Measurements from ENCODE around the gene CCDC154.

CCDC154 gene

GRCh38 chr16:1443980-1444729 lies at the start of gene CCDC154:
TSS of gene CCDC154 (minus strand) at chr16:1444556. CDS start at chr16:1444322, 234 bp downstream.
- no peak within 1 kb of the TSS for H3K4me3 ChIP-seq (ENCODE audit: control insufficient read depth, low read depth, low read length)
- no peak for TF ChIP-seq CTCF (IDR thresholded peaks at IDR 0.05; ENCODE audit: control insufficient read depth, insufficient read depth, low read depth, low read length, missing control alignments)
- DNase-seq (ENCODE audit: low read depth): no peak

DNA sequence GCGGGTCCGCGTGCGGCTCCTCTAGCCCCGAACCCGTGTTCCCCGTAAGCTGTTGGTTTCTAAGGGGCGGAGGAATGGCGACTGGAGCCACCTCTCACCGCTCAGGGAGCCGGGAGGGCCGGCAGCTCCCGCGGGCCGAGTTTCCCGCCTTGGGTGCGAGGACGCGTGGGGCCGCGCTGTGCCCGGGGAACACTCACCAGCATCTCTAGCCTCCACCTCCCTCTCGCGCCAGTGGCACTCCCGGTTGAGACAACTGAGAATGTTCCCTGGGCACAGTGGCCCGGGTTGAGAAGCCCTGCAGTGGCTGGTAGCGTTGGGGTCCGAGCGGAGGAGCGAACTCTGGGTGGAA lies 49.4 kb upstream of the CCDC154 start:
- DNase-seq (ENCODE audit: low read depth): no peak
- no peak for TF ChIP-seq CTCF (IDR thresholded peaks at IDR 0.05; ENCODE audit: control insufficient read depth, insufficient read depth, low read depth, low read length, missing control alignments)

DNA sequence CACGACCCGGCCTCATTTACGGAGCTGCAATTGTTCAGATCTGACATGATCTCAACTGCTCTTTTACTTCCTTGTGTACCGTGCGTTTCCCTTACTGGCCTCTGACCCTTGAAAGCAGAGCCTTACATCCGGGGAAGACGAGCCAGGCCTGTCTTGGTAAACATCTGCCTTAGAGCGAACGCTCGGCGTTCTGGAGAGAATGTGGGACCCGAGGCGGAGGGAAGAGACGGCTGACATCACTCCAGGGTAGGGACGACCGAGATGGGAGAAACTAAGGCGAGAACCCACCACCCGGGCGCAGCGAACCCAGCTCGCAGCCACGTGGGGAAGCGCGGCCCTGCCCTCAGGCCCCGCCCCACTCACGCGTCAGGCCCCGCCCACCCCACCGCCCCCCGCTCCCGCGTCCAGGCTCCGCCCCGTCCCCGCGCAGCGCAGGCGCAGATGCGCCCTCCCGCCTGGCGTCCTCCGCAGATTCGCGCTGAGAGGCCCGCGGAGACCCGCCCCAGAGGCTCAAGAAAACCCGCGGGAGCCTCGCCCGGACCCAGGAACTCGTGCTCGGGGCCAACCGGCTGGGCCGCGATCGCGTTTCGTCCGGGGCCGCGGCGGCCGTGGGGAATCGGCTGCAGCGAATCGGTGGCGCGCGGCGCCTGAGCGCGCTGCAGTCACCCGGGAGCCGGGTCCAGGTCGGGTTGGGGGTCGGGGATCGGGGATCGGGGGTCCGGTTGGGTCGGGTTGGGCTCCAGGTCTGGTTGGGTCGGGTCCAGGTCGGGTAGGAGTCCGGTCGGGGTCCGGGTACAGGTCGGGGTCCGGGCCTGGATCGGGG lies 48.8 kb upstream of the CCDC154 start, which contains the start of gene TELO2:
TSS of gene TELO2 (plus strand) at position 438 of the 823 bp plus-strand sequence. CDS start 922 bp downstream, outside the sequence.
- peak; percentile 13 for DNase-seq (ENCODE audit: low read depth)
- no peak for TF ChIP-seq CTCF (IDR thresholded peaks at IDR 0.05; ENCODE audit: control insufficient read depth, insufficient read depth, low read depth, low read length, missing control alignments)
- H3K4me3 ChIP-seq (ENCODE audit: control insufficient read depth, low read depth, low read length): peak within 1 kb of the TSS; percentile 90

More for the DNA sequence above, 49.4 kb upstream of the CCDC154 start:
- H3K4me3 ChIP-seq (ENCODE audit: control insufficient read depth, low read depth, low read length): peak overlapping the region; percentile 90

GRCh38 chr16:1492082-1492922 lies 47.9 kb upstream of the CCDC154 start:
- TF ChIP-seq CTCF (IDR thresholded peaks at IDR 0.05; ENCODE audit: control insufficient read depth, insufficient read depth, low read depth, low read length, missing control alignments): no peak
- DNase-seq (ENCODE audit: low read depth): no peak
- no peak overlapping the region for H3K4me3 ChIP-seq (ENCODE audit: control insufficient read depth, low read depth, low read length)

- no peak for TF ChIP-seq CTCF (IDR thresholded peaks at IDR 0.05; ENCODE audit: control insufficient read depth, insufficient read depth, low read depth, low read length, missing control alignments)
- DNase-seq (ENCODE audit: low read depth): no peak
- H3K4me3 ChIP-seq (ENCODE audit: control insufficient read depth, low read depth, low read length): no peak overlapping the region
Observed at GRCh38 chr16:1491327-1491726, 47.0 kb upstream of the CCDC154 start.

DNA sequence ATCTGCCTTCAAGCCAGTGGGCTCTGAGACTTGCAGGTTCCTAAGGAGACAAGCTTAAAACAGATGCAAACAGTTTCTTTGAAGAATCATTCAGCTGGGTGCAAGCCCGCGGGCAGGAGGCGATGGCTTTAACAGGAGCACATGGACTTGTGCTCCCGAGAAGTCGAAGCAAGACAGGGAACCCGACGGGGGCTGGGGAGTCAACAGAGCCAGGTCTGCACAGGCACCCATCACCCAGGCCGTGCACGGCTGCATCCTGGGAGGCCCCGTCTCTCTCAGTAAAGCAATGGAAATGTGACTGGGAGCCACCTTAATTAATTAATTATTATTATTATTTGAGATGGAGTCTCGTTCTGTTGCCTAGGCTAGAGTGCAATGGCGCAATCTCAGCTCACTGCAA lies 44.7 kb upstream of the CCDC154 start:
- DNase-seq (ENCODE audit: low read depth): no peak
- no peak overlapping the region for H3K4me3 ChIP-seq (ENCODE audit: control insufficient read depth, low read depth, low read length)
- TF ChIP-seq CTCF (IDR thresholded peaks at IDR 0.05; ENCODE audit: control insufficient read depth, insufficient read depth, low read depth, low read length, missing control alignments): no peak
